Activated T-cell treated with anti-CD3 and anti-CD28 coated beads for 1 hour (primary cell): ENCODE results near the gene DKK1.
"Not testable (repeated sequence)": the region's sequence is repeated elsewhere in the genome, so short reads cannot be mapped to it uniquely, and the experiment has no call there.

ENCODE experiments used
- DNase-seq: peaks from one replicate; pipeline ENCODE4 v3.0.0-alpha.2; 2020; ENCODE audit warnings: low read depth

The DKK1 gene

DNA sequence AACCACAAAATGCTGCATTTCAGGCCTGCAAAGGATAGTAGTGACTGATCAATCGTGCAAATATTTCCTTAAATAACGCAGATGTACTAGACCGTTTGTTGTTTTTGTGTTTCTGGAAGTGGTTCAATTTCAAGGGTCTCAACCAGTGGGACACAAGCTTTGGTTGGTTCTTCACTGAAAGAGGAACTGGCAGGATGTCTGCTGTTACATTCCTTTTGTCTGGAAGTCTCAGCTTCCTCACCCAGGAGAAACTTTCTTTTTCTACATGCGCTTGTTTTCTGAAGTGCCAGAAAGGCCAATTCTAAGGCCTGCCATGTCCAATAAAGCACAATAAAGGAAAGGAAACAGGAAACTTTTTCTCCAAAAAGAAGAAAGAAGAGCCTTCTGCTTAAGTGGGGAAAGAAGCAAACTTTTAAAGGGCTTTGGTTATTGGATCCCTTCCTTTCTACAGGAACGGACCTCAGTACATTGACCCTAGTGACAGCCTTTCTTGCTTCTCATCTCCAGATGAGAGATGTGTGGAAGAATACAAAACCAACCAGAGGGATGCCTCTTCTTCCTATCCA is 4.1 kb downstream of the DKK1 start:
- DNase-seq: no peak

DNA sequence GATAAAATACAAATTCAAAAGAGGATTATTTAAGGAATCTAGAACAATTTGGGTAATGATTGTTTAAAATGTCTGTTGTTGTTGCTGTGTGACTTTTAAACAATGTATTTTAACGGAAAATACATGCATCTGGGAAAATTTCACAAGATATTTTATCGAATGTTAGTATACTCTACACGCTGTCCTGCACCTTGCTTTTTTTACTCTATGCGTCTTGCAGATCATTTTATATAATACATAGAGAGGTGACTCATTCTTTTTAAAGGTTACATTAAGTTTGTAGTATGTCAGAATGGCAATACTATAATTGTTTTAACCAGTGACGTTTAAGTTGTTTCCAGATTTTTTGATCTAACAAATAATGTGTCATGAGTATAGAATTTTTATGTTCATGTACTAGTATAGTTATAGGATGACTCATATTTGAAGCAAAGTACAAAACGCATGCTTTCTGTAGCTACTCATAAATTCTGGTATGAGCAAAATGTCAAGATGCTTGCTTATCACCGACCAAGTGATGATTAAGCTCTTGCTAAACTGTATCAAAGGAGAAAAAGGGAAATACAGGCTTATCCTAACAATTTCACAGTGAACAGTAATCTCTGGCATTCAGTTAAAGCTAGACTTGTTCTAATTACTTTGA is 4.9 kb downstream of the DKK1 start:
- DNase-seq: no peak

DNA sequence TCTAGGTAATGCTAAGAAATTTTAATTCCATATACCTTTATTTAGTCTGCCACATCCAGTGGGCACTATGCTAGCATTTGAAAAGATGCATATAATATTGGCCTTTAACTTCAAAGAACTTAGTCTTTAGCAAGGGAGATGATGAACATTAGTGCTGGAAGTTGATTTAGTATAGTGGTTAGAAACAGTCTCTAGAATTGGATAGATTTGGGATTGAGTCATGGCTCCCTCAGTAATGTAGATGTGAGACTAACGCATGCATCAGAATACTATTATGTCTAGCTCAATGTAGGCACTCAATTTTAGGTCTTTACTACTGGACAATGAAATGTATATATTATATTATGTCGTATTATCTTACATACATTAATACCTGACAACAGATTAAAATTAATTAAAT is 5.8 kb downstream of the DKK1 start:
- no peak for DNase-seq

DNA sequence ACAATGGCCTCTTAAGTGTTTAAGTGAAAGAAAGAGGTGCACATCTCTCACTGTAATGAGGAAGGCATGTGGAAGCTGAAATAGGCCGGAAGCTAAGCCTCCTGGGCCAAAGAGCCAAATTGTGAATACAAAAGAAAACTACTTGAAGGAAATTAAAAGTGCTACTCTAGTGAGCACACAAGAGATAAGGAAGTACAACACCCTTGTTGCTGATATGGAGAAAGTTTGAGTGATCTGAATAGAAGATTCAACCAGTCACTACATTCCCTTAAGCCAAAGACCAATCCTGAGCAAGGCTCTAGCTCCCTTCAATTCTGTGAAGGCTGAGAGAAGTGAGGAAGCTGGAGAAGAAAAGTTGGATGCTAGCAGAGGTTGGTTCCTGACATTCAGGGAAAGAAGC is 8.2 kb downstream of the DKK1 start:
- DNase-seq: no peak

DNA sequence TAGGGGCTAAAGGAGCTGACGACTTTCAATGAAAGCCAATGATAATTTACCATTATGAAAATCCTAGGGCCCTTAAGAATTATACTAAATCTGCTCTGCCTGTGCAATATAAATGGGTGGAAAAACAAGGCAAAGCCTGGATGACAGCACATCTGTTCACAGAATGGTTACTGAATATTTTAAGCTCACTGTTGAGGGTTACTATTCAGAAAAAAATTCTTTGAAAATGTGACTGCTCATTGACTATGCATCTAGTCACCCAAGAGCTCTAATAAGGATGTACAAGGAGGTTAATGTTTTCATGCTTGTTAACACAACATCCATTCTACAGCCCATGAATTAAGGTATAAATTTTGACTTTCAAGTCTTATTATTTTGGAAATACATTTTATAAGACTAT is 8.9 kb downstream of the DKK1 start:
- no peak for DNase-seq

DNA sequence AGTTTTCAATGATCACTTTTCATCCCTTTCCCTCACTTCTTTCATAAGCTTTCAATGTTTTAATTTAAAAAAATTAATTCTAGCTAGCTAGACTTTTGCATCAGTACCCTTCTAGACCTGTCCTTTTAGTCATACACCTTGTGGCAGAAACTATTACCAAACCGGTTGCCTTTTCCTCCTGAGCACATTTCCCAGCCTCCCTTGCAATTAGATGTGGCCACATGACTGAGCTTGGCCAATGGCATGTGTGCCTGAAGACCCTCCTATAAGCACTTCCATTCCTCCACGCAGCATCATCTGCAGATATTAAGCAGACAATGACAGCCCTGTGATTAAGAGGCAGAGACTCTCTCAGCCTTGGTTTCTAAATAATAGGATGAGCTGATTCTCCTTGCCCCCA is 12.3 kb downstream of the DKK1 start:
- DNase-seq: no peak

DNA sequence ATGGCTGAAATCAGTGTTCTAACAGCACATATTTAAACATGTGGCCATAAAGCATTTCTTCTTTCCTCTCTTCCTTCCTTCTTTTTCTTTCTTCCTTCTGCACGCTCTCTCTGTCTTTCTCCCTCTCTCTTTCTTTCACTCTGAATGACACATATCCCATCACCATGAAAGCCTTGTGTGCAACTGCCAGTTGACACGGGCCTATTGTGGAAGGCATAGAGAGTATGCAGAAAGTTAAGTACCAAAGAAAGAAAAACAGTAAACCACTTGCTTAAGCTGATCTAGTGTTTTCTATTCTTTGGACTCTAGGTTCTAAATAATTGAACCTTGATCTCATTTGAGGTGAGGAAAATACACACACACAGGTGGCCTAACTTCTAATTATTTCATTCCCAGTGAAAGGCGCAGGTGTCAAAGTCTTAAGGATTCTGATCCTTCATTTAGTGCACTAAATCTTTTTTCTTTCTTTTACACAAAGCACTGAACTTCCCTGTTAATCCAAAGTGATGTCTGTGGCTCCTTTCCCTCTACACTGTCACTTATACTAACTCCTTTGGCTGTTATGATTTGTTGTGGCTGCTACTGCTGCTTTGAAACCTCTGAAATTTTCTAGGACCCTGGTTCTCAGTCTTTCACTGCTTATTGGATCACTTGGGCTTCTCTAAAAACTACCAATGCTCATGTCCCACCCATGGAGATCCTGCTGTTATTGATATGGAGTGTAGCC is 17.7 kb downstream of the DKK1 start:
- no peak for DNase-seq

DNA sequence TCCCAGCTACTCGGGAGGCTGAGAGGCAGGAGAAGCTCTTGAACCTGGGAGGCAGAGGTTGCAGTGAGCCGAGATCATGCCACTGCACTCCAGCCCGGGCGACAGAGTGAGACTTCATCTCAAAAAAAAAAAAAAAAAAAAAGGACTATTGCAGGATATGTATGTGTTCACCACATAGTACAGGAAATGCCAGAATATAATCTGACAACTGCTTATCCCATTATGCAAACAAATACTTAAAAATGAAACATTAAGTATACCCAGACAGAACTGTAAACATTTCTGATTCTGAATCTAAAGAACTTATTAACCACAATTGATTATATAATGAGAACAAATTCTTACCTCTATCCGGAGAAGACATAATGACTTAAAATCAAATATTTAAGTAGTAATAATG is 18.7 kb downstream of the DKK1 start:
- DNase-seq: no peak

DNA sequence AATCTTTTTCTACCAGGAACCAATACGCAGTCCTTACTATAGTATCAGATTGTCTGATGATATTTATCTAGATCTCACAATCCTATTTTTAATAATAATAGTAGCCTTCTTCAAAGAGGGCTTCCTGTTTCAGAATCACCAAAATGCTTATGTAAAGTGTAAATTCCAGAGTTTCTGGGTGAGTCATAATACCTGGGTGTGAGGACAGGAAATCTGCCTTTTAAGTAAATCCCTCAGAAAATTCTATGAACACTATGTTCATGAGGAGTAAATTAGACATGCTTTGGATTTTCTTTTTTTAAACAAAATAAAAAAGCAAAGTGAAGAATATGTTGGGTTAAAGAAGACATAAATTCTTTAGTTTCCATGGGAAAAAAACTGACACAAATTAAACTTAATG is 20.5 kb downstream of the DKK1 start:
- no peak for DNase-seq

DNA sequence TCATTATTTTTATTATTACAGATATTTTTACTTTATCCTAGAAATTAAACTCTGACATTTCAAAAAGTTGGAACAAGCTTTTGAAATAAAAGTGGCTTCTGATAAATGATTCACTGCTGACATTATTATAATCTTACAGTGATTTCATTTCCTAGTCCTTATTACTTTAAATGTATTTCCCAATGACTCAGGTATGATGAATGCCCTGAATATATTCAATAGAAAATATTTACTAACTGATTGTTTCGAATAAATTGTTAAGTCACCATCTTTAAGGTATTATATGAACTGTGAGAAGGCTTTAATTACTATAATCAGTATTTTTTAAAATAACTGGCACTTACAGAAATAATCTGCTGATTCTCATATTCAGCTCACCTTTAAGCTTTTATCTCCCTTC is 21.6 kb downstream of the DKK1 start:
- no peak for DNase-seq

DNA sequence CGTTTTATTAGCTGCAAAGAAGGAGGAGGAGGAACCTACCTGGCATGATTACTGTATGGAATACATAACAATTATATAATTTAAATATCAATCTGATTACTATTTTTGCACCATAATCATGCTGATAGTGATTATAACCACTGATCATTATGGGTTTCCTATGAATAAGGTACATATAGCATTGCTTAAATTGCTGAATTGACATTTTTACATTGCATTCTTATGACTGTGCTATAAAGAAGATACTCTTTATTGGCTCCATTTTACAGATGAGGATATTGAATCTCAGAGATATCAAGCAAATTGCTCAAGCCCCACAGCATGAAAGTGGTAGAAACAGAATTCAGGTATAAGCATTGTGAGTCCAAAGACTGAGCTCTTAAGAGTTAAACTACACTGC is 23.1 kb downstream of the DKK1 start:
- DNase-seq: no peak

DNA sequence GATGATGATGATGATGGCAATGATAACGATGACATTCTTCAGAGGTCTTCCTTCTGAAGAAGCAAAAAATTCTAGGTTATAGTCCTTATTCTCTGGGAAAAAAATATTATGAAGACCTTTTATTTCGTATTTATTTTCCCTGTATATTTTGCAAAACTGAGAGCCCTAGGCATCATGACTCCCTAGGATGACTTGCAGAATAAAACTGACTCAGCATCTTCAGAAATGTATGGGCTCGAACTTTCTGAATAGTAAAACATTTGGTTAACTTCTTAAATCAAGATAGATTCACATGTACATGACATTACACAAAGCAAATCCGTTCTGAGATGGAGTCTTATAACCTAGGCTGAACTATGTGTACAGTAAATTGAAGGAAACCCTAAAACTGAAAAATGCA is 29.4 kb downstream of the DKK1 start:
- DNase-seq: no peak

DNA sequence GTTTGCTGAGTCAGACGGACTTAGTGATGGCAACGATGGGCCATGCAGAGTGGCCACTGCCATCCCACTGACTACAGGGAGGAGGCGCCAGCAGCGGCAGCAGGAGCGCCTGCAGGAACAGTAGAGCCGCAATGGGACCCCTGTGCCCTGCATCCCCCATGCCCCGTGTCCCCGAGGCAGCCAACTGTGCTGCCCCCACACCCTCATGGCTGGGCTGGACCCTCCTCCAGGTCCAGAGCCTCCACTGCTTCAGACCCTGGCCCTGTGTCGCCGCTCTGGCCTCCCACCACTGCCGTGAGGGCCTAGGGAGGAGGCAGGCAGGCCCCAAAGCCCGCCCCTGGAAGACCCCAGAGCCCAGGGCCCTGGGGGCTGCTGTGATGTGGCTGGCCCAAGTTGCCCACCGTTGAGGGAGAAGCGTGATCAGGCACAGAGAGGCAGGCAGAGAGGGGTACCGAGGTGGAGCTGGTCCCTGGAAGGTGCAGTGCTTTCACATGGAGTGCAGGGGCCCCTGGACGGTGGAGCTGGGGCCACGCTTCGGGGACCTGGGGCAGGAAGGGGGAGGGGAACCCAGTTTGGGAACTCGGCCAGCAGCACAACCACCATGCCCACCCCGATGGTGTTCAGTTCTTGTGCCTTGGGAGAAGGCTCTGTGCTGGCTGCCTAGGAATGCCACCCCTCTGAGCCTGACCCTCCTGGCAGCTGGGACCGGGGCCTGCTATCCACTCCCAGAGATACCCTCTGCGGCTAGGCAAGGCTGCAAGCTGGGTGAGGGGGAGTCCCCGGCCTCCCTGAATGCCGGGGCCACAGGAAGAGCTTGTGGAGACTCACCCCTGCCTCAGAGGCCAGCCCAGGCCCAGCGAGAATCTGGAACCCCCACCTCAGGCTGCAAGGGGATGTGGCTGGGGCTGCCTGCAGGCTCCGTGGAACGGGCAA is 32.6 kb downstream of the DKK1 start:
- DNase-seq: no peak

DNA sequence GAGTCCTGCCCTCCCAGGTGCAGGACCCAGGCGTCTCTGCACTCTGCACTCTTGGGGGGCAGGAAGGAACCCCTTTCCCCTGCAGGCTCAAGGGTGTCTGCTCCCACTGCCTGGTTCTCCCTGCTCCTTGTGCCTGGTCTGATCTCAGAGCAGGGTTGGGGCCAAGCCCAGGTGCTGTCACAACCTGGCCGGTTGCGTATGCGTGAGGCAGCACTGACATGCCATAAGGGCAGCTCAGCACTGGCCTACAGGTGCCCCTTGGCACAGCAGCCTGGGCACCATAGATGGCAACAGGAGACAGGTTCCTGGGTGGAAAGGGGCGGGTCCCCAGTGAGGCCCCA is 33.2 kb downstream of the DKK1 start:
- DNase-seq: no peak

DNA sequence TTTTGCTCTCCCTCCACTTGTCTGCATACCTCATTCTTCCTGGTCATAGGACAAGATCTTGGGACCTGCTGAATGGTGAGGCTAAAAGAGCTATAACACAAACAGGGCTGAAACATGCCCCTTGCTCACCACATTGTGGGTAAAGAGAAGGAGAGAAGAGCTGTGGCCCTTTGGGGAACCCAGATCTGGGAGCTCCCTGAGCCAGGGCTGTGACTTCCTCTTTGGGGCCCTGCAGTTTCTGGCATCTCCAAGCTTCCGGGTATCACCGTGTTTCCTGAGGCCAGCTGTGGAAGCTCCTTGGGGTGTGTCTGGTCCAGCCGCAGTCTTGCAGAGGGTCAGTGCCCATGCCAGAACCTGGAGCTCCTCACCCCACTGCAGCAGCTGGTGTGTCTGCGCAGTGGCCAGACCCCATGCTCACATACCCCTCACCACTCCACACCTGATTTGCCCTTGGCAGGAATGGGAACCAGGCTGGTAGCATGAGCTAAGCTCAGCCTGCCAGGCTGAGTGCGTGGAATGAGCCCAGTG is 34.0 kb downstream of the DKK1 start:
- no peak for DNase-seq

DNA sequence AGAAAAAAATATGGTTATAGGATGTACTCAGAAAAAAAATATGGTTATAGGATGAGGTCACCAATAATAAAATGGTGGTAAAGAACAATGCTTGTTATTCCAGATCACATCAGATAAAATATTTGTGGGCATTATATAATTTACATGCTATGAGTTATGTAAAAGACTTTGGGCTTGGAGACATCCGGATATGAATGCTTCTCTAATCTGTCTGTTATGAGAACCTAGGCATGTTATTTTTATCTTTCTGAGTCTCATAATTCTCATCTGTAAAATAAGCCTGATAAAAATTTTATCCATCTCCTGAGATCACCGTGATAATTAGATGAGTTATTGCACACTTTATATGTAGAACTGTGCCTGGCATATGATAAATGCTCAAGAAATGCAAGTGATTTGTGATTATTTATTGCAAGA is 37.8 kb downstream of the DKK1 start:
- DNase-seq: no peak

DNA sequence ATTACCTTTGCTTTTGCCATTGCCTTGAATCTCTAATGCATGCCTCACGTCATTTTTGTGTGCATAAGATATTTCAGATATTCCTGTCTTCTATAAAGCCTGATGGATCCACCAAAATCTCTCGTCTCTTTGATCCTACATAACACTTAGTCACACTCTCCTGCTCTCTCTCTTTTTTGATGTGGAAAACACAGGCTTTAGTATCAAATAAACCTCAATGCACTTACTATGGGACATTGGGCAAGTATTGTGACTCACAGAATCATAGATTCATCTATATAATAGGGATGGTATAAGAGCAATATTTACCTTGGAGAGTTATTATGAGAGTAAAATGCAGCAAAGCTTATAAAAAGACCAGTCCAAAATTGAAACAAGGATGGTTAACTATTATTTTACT is 39.1 kb downstream of the DKK1 start:
- DNase-seq: no peak

DNA sequence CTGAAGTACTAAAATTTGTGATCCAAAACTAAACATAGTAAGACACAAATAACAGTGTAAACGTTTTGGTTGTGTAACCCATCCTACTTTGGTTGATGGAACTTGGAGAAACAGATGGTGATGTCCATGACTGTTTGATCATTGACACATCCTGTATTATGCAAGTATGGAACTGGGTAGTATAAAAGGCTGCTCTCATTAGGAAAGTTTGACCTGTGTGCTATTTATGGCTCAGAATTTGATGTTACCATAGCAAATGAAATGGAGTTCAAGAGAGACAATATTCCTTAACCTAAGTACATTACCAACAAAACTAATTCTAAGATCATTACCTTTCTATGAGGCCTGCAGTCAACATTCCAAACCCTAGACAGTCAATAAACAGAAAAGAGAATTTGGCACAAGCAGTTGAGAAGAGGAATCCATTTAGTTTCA is 39.9 kb downstream of the DKK1 start:
- no peak for DNase-seq

DNA sequence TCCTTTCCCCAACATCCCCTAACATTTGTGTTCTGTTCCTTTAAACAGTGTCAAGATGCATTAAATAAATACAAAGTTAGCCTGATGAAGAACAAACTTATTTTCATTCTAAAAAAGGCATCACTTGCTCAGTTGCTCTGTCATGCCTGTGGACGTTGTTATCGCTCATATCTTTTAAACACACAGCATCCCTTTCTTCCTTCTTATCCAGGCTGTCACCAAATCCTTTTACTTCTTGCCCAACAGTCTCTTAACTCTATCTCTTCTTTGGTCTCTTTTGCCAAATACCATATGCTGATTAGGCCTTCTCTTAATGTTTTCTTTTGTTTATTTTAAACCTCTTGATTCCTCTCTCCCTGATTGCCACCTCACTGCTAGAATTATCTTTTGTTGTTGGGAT is 43.9 kb downstream of the DKK1 start:
- DNase-seq: no peak

DNA sequence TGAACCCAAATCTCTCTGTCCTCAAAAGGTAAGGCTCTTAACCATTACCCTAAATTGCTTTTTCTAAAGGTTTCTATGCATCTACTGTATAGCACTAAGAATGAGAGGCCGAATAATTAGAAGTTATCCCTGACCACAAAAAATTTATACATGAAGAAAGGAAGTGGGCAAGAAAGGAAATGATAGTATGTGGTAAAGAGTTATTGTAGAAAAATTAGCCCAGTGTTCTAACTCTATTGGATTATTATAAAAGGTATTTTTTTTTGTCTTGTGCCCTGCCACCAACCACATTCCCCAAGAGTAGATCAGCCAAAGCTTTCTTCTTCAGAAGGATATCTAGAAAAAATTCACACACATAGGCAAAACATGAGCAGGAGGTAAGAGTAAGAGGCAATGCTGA is 45.4 kb downstream of the DKK1 start:
- no peak for DNase-seq

DNA sequence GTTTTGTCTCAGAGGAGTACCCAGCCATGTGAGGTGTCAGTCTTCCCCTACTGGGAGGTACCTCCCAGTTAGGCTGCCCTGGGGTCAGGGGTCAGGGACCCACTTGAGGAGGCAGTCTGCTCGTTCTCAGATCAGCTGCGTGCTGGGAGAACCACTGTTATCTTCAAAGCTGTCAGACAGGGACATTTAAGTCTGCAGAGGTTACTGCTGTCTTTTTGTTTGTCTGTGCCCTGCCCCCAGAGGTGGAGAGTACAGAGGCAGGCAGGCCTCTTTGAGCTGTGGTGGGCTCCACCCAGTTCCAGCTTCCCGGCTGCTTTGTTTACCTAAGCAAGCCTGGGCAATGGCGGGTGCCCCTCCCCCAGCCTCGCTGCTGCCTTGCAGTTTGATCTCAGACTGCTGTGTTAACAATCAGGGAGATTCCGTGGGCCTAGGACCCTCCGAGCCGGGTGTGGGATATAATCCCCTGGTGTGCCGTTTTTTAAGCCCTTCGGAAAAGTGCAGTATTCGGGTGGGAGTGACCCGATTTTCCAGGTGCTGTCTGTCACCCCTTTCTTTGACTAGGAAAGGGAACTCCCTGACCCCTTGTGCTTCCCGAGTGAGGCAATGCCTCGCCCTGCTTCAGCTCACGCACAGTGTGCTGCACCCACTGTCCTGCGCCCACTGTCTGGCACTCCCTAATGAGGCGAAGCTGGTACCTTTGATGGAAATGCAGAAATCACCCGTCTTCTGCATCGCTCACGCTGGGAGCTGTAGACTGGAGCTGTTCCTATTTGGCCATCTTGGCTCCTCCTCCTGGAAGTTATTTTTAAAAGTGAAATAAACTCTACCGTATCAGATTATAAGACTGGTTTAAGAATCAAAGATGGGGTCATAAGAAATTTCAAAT is 51.7 kb downstream of the DKK1 start:
- not testable (repeated sequence) for DNase-seq
